ENCODE data around the gene RBM39.
A peak's percentile ranks its signal among the peaks of the same experiment; 100 is the strongest.
"Not testable (repeated sequence)": the region's sequence is repeated elsewhere in the genome, so short reads cannot be mapped to it uniquely, and the experiment has no call there.

Gene RBM39

GRCh38 chr20:35768731-35769664, 26.9 kb upstream of the RBM39 start:
- DNase-seq (ENCODE audit: low spot score) = peak; percentile 49
- in situ Hi-C loops (cut with MboI; ENCODE audit: low sequenced_read_pairs, unreplicated experiment) = no loop called here
- TF ChIP-seq, protein P1, sequence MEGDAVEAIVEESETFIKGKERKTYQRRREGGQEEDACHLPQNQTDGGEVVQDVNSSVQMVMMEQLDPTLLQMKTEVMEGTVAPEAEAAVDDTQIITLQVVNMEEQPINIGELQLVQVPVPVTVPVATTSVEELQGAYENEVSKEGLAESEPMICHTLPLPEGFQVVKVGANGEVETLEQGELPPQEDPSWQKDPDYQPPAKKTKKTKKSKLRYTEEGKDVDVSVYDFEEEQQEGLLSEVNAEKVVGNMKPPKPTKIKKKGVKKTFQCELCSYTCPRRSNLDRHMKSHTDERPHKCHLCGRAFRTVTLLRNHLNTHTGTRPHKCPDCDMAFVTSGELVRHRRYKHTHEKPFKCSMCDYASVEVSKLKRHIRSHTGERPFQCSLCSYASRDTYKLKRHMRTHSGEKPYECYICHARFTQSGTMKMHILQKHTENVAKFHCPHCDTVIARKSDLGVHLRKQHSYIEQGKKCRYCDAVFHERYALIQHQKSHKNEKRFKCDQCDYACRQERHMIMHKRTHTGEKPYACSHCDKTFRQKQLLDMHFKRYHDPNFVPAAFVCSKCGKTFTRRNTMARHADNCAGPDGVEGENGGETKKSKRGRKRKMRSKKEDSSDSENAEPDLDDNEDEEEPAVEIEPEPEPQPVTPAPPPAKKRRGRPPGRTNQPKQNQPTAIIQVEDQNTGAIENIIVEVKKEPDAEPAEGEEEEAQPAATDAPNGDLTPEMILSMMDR (IDR thresholded peaks at IDR 0.05; ENCODE audit: borderline replicate concordance, control extremely low read depth, extremely low read depth, insufficient read depth, missing control alignments) = no peak

DNA sequence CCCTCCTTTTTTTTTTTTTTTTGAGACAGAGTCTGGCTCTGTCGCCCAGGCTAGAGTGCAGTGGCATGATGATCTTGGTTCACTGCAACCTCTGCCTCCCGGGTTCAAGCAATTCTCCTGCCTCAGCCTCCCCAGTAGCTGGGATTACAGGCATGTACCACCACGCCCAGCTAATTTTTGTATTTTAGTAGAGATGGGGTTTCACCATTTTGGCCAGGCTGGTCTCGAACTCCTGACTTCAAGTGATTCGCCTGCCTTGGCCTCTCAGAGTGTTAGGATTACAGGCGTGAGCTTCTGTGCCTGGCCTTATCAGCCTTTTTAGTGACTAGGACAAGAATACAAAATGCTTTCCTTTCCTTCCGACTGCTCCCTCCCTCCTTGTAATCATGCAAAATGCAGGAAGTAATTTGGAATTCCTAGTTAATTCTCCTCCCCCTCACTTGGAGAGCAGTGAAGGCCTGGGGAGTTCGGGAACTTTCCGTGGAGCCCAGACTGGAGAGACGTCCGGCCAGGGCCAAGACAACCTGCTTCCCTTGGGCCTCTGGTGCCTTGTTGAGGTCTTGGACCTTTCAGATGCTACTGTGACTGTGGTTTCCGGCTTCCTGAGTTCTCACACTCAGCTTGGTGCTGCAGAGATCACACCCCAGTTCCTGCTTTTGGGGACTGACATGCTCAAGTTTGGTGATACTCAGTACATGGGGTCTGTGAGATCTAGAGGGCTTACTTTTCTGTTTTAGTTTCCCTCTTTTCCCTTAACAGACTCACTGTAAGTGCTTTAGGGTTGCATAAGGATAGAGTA, 25.8 kb upstream of the RBM39 start:
- in situ Hi-C loops (cut with MboI; ENCODE audit: low sequenced_read_pairs, unreplicated experiment) = no loop called here
- TF ChIP-seq, protein P1 (IDR thresholded peaks at IDR 0.05; ENCODE audit: borderline replicate concordance, control extremely low read depth, extremely low read depth, insufficient read depth, missing control alignments) = no peak
- DNase-seq (ENCODE audit: low spot score) = peak; percentile 84

- TF ChIP-seq, protein P1 (IDR thresholded peaks at IDR 0.05; ENCODE audit: borderline replicate concordance, control extremely low read depth, extremely low read depth, insufficient read depth, missing control alignments) = no peak
- in situ Hi-C loops (cut with MboI; ENCODE audit: low sequenced_read_pairs, unreplicated experiment) = no loop called here
- no peak for DNase-seq (ENCODE audit: low spot score)
Observed at GRCh38 chr20:35766843-35767242, 24.8 kb upstream of the RBM39 start.

- in situ Hi-C loops (cut with MboI; ENCODE audit: low sequenced_read_pairs, unreplicated experiment); DNase-seq (ENCODE audit: low spot score): not testable (repeated sequence)
Observed at GRCh38 chr20:35764936-35765335, 22.9 kb upstream of the RBM39 start.

DNA sequence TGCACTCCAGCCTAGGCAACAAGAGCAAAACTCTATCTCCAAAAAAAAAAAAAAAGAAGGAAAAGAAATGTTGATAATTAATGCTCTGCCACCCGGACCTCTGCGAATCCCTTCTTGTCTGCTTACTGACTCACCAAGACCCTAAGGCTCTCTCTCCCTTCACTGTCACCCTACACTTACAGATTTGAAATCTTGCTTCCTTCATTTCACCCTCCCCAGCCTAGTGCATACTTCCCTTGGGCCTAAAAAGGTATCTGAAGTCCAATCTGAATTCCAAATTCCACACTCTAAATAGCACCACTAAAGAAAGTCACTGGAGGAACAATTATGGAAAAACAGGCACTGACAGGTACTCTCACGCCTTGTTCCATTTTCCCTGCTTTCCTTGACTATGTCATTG, 20.4 kb upstream of the RBM39 start:
- DNase-seq (ENCODE audit: low spot score) = no peak
- in situ Hi-C loops (cut with MboI; ENCODE audit: low sequenced_read_pairs, unreplicated experiment) = no loop called here
- TF ChIP-seq, protein P1 (IDR thresholded peaks at IDR 0.05; ENCODE audit: borderline replicate concordance, control extremely low read depth, extremely low read depth, insufficient read depth, missing control alignments) = no peak

- DNase-seq (ENCODE audit: low spot score); in situ Hi-C loops (cut with MboI; ENCODE audit: low sequenced_read_pairs, unreplicated experiment): not testable (repeated sequence)
Observed at GRCh38 chr20:35761548-35761947, 19.5 kb upstream of the RBM39 start.

- no peak for DNase-seq (ENCODE audit: low spot score)
- TF ChIP-seq, protein P1 (IDR thresholded peaks at IDR 0.05; ENCODE audit: borderline replicate concordance, control extremely low read depth, extremely low read depth, insufficient read depth, missing control alignments) = no peak
- in situ Hi-C loops (cut with MboI; ENCODE audit: low sequenced_read_pairs, unreplicated experiment) = no loop called here
Observed at GRCh38 chr20:35757098-35757705, 15.1 kb upstream of the RBM39 start.
